HepG2 (cell line): ENCODE measurements around the gene KLRK1. TPM values are rescaled to one million over a fixed set of nuclear protein-coding genes. Genes with fewer than 3 reads are reported as not detected.

Source experiments
- ATAC-seq: fragments of 200-7000 bp; cut with Tn5 transposase; 3 replicates; pipeline ENCODE4 v1.9.1; 2020; ENCODE audit warnings: mild to moderate bottlenecking, moderate library complexity
- BruUV-seq: library from RNA; stranded (reverse); fragments of 400-500 nt; replicated peaks from 2 replicates; lab custom pipeline; 2021; lab: Mats Ljungman, UMichigan
- CTCF ChIA-PET: fragments of 300-600 bp; formaldehyde crosslinking; extraction: SDS; loops from one replicate; lab custom pipeline; 2021; ENCODE audit warnings: low total read pairs, inconsistent platforms, low intra/inter-chr PET ratio; lab: Yijun Ruan, JAX
- POLR2A ChIA-PET: fragments of 350-600 bp; sonication (Branson Sonifier 250); formaldehyde crosslinking; loops from one replicate; lab custom pipeline; 2020; ENCODE audit warnings: antibody characterized with exemption, inconsistent platforms; lab: Yijun Ruan, JAX
- DNase-seq: peaks from one replicate; pipeline ENCODE4 v3.0.0-alpha.2; 2015; ENCODE audit warnings: low spot score
- FAIRE-seq: peaks from 3 replicates; lab custom pipeline; 2011; peaks lifted over from hg19 to GRCh38; lab: Jason Lieb, UNC
- H2AFZ ChIP-seq: one replicate; pipeline ENCODE4 v1.6.1; 2011; ENCODE audit warnings: low read length, inconsistent platforms
- H3K27ac ChIP-seq: fragments of 300-600 bp; 3 replicates; pipeline ENCODE4 v1.8.0; 2011; ENCODE audit warnings: mixed run types, mild to moderate bottlenecking, mixed read lengths, low read length, inconsistent platforms; ENCODE audit not compliant: insufficient read depth; ENCODE audit errors: extremely low read length
- H3K27me3 ChIP-seq, 2 experiments: fragments of 200-600 bp in 1 of 2; 2 replicates in 1 of 2; 3 replicates in 1 of 2; pipeline versions ENCODE4 v1.6.0 to v1.8.0; 2011; ENCODE audit warnings: low read length in 2 of 2, mild to moderate bottlenecking in 2 of 2, moderate library complexity in 2 of 2, inconsistent platforms in 1 of 2; ENCODE audit not compliant: insufficient read depth in 2 of 2, control insufficient read depth in 1 of 2
- H3K36me3 ChIP-seq, 2 experiments: fragments of 200-600 bp in 1 of 2; replicated peaks in 1 of 2; 2 replicates in 1 of 2; 3 replicates in 1 of 2; pipeline versions ENCODE4 v1.5.1 to v1.8.0; 2011; ENCODE audit warnings: low read length in 2 of 2, inconsistent platforms in 1 of 2; ENCODE audit not compliant: insufficient read depth in 2 of 2, control insufficient read depth in 1 of 2
- H3K4me1 ChIP-seq: 2 replicates; pipeline ENCODE4 v1.5.1; 2012; ENCODE audit warnings: low read length, inconsistent platforms; ENCODE audit not compliant: insufficient read depth
- H3K4me2 ChIP-seq: 2 replicates; pipeline ENCODE4 v1.6.0; 2011; ENCODE audit warnings: low read depth, low read length, inconsistent platforms
- H3K4me3 ChIP-seq, 3 experiments: fragments of 200-600 bp in 1 of 3; sonication (generic), shearing (Covaris generic) in 1 of 3; replicated peaks in 1 of 3; 2 replicates each; pipeline ENCODE4 v1.5.1; 2011 to 2016; ENCODE audit warnings: low read length in 3 of 3, inconsistent platforms in 2 of 3, low read depth in 2 of 3, mild to moderate bottlenecking in 2 of 3, control low read depth in 1 of 3, mixed read lengths in 1 of 3; ENCODE audit not compliant: insufficient read depth in 1 of 3
- H3K79me2 ChIP-seq: one replicate; pipeline ENCODE4 v1.6.1; 2011; ENCODE audit warnings: low read length, inconsistent platforms; ENCODE audit not compliant: insufficient read depth
- H3K9ac ChIP-seq: 2 replicates; pipeline ENCODE4 v1.6.0; 2011; ENCODE audit warnings: mild to moderate bottlenecking, low read depth, low read length, inconsistent platforms; ENCODE audit not compliant: insufficient read depth
- H3K9me3 ChIP-seq: 2 replicates; pipeline ENCODE4 v1.5.1; 2012; ENCODE audit warnings: mild to moderate bottlenecking, low read length
- H4K20me1 ChIP-seq: 2 replicates; pipeline ENCODE4 v1.6.0; 2011; ENCODE audit warnings: inconsistent platforms, mild to moderate bottlenecking, low read length, moderate library complexity; ENCODE audit not compliant: insufficient read depth
- CREB1 ChIP-seq, 2 experiments: fragments of 450-650 bp in 1 of 2; IDR thresholded peaks; 2 replicates each; pipeline ENCODE4 v1.6.1; 2016 to 2017; ENCODE audit warnings: control low read depth in 1 of 2, mild to moderate bottlenecking in 1 of 2, missing compliant biosample characterization in 1 of 2, missing genetic modification characterization in 1 of 2
- GATAD2A ChIP-seq: IDR thresholded peaks from 2 replicates; pipeline ENCODE4 v1.6.1; 2016
- IRF2 ChIP-seq: IDR thresholded peaks from 2 replicates; pipeline ENCODE4 v1.6.1; 2018; ENCODE audit warnings: missing genetic modification reagents, missing compliant biosample characterization
- MAF1 ChIP-seq: sonication (generic); formaldehyde crosslinking; IDR thresholded peaks from 2 replicates; pipeline ENCODE4 v1.5.0; 2020; ENCODE audit warnings: missing genetic modification reagents, borderline replicate concordance
- RAD21 ChIP-seq: fragments of 450-650 bp; formaldehyde crosslinking; IDR thresholded peaks from 2 replicates; pipeline ENCODE4 v1.5.0; 2020; ENCODE audit warnings: mild to moderate bottlenecking
- RFXANK ChIP-seq: IDR thresholded peaks from 2 replicates; pipeline ENCODE4 v1.6.1; 2016
- RFXAP ChIP-seq: sonication (generic); formaldehyde crosslinking; IDR thresholded peaks from 2 replicates; pipeline ENCODE4 v1.4.0; 2020; ENCODE audit warnings: missing genetic modification reagents, borderline replicate concordance
- SMC3 ChIP-seq: IDR thresholded peaks from 2 replicates; pipeline ENCODE4 v1.6.1; 2011; ENCODE audit warnings: low read length, improper control_type of control experiment
- SRF ChIP-seq: IDR thresholded peaks from 2 replicates; pipeline ENCODE4 v1.6.1; 2011; ENCODE audit warnings: mild to moderate bottlenecking, low read depth, low read length, moderate library complexity
- STAG1 ChIP-seq: sonication (generic); formaldehyde crosslinking; IDR thresholded peaks from 2 replicates; pipeline ENCODE4 v1.4.0; 2020; ENCODE audit warnings: missing genetic modification reagents
- TAF1 ChIP-seq: sonication (generic); formaldehyde crosslinking; IDR thresholded peaks from 2 replicates; pipeline ENCODE4 v1.4.0; 2020; ENCODE audit warnings: missing genetic modification reagents
- ZNF20 ChIP-seq: sonication (generic); formaldehyde crosslinking; IDR thresholded peaks from 2 replicates; pipeline ENCODE4 v1.4.0; 2020; ENCODE audit warnings: mild to moderate bottlenecking, moderate library complexity, missing genetic modification reagents
- ZNF7 ChIP-seq: IDR thresholded peaks from 2 replicates; pipeline ENCODE4 v1.6.1; 2016; ENCODE audit warnings: missing biosample characterization, missing genetic modification reagents
- ZNF841 ChIP-seq: sonication (generic); formaldehyde crosslinking; IDR thresholded peaks from 2 replicates; pipeline ENCODE4 v1.8.1; 2023; ENCODE audit warnings: missing genetic modification reagents, borderline replicate concordance
- WGBS: methylation state at CpG from one replicate; pipeline ENCODE4 v1.1.6; 2017; ENCODE audit warnings: low lambda C conversion rate; 5-methylcytosine and 5-hydroxymethylcytosine counted together
- in situ Hi-C: cut with HindIII; loops from 2 replicates; pipeline ENCODE4 v1.10.0; 2017; ENCODE audit warnings: low pct_unique_long_range_greater_than_20kb; ENCODE audit not compliant: extremely low pct_ligation_motif_present
- intact Hi-C: fragments of 100-400 bp; cut with micrococcal nuclease; formaldehyde crosslinking; loops from one replicate; pipeline ENCODE4 v1.10.0; 2022; ENCODE audit not compliant: unreplicated experiment
- polyA plus RNA-seq, 8 experiments: library from polyadenylated mRNA; depleted of rRNA in 3 of 8; stranded (reverse) in 7 of 8; unstranded in 1 of 8; fragments of >200 nt; fragmentation: Illumina TruSeq in 4 of 8; extraction: Trizol in 4 of 8; gene quantifications; 2 replicates each; pipeline versions ENCODE4 v1.2.1 to v1.2.3, GENCODE V29; 2011 to 2016; ENCODE audit warnings: low read depth in 4 of 8, missing spikeins in 1 of 8, mixed read lengths in 1 of 8; ENCODE audit not compliant: insufficient read depth in 1 of 8
- total RNA-seq, 5 experiments: library from RNA; depleted of rRNA; stranded (reverse); fragments of >200 nt; fragmentation: Illumina TruSeq; extraction: Trizol; gene quantifications; 2 replicates each; pipeline ENCODE4 v1.2.3, GENCODE V29; 2016; ENCODE audit warnings: low read depth in 1 of 5
- TF ChIP-seq, protein P1 (sequence below): sonication (generic); formaldehyde crosslinking; IDR thresholded peaks from 2 replicates; pipeline ENCODE4 v1.5.0; 2020; ENCODE audit warnings: mild to moderate bottlenecking, missing genetic modification reagents, moderate library complexity
- TF ChIP-seq, protein P2 (sequence below): sonication (generic); formaldehyde crosslinking; IDR thresholded peaks from 2 replicates; pipeline ENCODE4 v1.5.0; 2020; ENCODE audit warnings: mild to moderate bottlenecking, missing genetic modification reagents
- TF ChIP-seq, protein P3 (sequence below): sonication (generic); formaldehyde crosslinking; IDR thresholded peaks from 2 replicates; pipeline ENCODE4 v1.8.1; 2023; ENCODE audit warnings: mild to moderate bottlenecking, moderate library complexity, missing genetic modification reagents
- TF ChIP-seq, protein P4 (sequence below): IDR thresholded peaks from 2 replicates; pipeline ENCODE4 v1.6.1; 2016; ENCODE audit warnings: mild to moderate bottlenecking, missing biosample characterization, missing genetic modification reagents

Gene KLRK1
- total and polyA plus RNA-seq, 2 of the 13 experiments (the other 11 are each of a cell fraction or from before 2014, with no cell fraction given) = not detected

DNA sequence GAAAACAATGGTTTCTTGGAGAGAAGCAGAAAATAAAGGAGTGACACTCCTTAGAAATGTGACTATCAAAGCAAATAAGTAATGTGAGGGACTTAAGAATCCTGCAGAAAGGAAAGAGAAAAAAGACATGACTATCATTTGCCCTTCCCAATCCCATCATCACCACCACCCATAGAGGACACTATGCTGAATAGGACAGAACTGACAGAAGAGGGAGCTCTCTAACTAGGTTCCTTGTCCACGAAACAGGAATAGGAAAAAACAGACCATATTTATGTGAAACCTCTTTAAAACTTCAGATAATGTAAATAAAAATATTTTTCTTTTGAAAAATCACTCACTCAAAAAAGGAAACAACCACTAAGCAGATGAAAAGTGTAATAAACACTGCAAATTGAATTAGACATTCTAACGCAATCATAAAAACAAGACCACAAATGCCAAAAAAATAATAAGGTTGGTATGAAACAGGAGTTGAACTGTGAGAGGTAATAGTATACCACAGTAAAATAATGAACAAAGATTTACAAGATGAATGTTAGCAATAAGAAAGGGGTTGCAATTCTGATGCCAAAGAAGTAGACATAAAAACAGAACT lies 58.1 kb downstream of the KLRK1 start:
- ChIA-PET CTCF (interaction anchor here (1.6 to 3.0 kb wide), 4 partner anchors 96 to 342 kb away, joined by 5 to 39 read pairs (median 12); partner anchors contain the start of gene STYK1), POLR2A (no interaction called here)
- in situ Hi-C loops = no loop called here
- intact Hi-C loops = loop anchor here (1.0 to 5.0 kb wide), 4 partner anchors 94 to 343 kb away; partner anchors contain the start of gene STYK1
- no TSS peak for BruUV-seq
- ATAC-seq (peak; percentile 82), FAIRE-seq (peak; percentile 60), DNase-seq (peak; percentile 49)
- Histone ChIP-seq H3K9ac (no peak overlapping the region), H4K20me1 (no peaks in the 10 kb centered on the region), H2AFZ (no peak overlapping the region), H3K4me2 (no peak overlapping the region), H3K36me3 (no peaks in the 10 kb centered on the region), H3K4me1 (no peaks in the 10 kb centered on the region), H3K27me3 (no peaks in the 10 kb centered on the region), H3K9me3 (no peaks in the 10 kb centered on the region), H3K27ac (no peak overlapping the region), H3K79me2 (no peaks in the 10 kb centered on the region), H3K4me3 (no peak overlapping the region)
- TF ChIP-seq CREB1 (IDR thresholded peaks at IDR 0.05) (no peak), CREB1 (CRISPR knock-in tag; IDR thresholded peaks at IDR 0.05) (no peak), RFXAP (CRISPR knock-in tag) (no peak), MAF1 (CRISPR knock-in tag) (no peak), ZNF7 (CRISPR knock-in tag) (no peak), STAG1 (CRISPR knock-in tag) (peak; percentile 85), SMC3 (peak; percentile 91), RAD21 (CRISPR knock-in tag) (peak; percentile 53; the same call in 1 of the 2 replicates), GATAD2A (no peak), SRF (no peak), RFXANK (CRISPR knock-in tag) (no peak), IRF2 (CRISPR knock-in tag) (0 out of 2 replicates have a peak, but pooled peaks have one; percentile 26), ZNF841 (CRISPR knock-in tag) (no peak), ZNF20 (no peak), TAF1 (no peak)
- TF ChIP-seq, protein P1, sequence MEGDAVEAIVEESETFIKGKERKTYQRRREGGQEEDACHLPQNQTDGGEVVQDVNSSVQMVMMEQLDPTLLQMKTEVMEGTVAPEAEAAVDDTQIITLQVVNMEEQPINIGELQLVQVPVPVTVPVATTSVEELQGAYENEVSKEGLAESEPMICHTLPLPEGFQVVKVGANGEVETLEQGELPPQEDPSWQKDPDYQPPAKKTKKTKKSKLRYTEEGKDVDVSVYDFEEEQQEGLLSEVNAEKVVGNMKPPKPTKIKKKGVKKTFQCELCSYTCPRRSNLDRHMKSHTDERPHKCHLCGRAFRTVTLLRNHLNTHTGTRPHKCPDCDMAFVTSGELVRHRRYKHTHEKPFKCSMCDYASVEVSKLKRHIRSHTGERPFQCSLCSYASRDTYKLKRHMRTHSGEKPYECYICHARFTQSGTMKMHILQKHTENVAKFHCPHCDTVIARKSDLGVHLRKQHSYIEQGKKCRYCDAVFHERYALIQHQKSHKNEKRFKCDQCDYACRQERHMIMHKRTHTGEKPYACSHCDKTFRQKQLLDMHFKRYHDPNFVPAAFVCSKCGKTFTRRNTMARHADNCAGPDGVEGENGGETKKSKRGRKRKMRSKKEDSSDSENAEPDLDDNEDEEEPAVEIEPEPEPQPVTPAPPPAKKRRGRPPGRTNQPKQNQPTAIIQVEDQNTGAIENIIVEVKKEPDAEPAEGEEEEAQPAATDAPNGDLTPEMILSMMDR = peak; percentile 76
- TF ChIP-seq, protein P2, sequence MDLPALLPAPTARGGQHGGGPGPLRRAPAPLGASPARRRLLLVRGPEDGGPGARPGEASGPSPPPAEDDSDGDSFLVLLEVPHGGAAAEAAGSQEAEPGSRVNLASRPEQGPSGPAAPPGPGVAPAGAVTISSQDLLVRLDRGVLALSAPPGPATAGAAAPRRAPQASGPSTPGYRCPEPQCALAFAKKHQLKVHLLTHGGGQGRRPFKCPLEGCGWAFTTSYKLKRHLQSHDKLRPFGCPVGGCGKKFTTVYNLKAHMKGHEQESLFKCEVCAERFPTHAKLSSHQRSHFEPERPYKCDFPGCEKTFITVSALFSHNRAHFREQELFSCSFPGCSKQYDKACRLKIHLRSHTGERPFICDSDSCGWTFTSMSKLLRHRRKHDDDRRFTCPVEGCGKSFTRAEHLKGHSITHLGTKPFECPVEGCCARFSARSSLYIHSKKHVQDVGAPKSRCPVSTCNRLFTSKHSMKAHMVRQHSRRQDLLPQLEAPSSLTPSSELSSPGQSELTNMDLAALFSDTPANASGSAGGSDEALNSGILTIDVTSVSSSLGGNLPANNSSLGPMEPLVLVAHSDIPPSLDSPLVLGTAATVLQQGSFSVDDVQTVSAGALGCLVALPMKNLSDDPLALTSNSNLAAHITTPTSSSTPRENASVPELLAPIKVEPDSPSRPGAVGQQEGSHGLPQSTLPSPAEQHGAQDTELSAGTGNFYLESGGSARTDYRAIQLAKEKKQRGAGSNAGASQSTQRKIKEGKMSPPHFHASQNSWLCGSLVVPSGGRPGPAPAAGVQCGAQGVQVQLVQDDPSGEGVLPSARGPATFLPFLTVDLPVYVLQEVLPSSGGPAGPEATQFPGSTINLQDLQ (CRISPR knock-in tag) = no peak
- TF ChIP-seq, protein P3, sequence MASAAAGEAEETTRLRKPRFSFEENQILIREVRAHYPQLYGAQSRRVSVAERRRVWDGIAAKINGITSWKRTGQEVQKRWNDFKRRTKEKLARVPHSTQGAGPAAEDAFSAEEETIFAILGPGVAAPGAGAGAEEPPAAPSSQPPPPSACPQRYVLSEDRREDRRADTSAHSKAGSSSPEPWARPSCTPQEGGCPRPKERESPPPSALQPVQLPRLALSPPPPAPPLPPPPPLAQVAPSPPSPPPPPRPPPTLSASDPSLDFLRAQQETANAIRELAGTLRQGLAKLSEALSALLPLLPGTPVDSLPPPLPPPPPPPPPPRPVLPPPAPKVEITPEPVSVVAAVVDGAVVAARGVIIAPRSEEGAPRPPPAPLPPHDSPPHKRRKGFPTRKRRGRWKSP (CRISPR knock-in tag) = no peak
- TF ChIP-seq, protein P4, sequence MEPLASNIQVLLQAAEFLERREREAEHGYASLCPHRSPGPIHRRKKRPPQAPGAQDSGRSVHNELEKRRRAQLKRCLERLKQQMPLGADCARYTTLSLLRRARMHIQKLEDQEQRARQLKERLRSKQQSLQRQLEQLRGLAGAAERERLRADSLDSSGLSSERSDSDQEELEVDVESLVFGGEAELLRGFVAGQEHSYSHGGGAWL (CRISPR knock-in tag) = no peak
- WGBS = 47% methylated on average over 2 of the region's 2 CpGs
